Measurements from ENCODE around the gene TAC4. TPM values are rescaled to one million over a fixed set of nuclear protein-coding genes. Genes with fewer than 3 reads are reported as not detected.

The TAC4 gene
- polyA plus RNA-seq, 1 donor (not counting 4 experiments of a cell fraction or from before 2014, with no cell fraction given): not detected

DNA sequence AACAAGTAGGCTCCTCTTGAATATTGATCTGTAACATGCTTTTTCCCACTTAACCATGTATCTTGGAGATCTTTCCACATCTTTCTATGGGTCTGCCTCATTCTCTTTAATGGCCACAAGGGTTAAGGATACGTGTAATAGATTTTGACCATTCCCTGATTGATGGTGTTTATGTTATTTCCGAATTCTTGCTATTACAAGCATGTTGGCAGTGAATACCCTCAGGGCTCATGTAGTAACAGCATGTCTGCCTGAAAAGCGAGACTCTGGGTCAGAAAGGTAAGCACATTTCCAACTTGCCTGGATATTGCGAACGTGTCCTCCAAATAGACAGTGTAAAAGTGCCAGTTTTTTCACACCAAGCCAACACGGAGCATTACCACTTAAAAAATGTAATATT is 5.0 kb downstream of the TAC4 start:
- TF ChIP-seq, protein P1, sequence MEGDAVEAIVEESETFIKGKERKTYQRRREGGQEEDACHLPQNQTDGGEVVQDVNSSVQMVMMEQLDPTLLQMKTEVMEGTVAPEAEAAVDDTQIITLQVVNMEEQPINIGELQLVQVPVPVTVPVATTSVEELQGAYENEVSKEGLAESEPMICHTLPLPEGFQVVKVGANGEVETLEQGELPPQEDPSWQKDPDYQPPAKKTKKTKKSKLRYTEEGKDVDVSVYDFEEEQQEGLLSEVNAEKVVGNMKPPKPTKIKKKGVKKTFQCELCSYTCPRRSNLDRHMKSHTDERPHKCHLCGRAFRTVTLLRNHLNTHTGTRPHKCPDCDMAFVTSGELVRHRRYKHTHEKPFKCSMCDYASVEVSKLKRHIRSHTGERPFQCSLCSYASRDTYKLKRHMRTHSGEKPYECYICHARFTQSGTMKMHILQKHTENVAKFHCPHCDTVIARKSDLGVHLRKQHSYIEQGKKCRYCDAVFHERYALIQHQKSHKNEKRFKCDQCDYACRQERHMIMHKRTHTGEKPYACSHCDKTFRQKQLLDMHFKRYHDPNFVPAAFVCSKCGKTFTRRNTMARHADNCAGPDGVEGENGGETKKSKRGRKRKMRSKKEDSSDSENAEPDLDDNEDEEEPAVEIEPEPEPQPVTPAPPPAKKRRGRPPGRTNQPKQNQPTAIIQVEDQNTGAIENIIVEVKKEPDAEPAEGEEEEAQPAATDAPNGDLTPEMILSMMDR (optimal IDR thresholded peaks at IDR 0.05 in 1 of 3, IDR thresholded peaks at IDR 0.05 in 1 of 3, conservative IDR thresholded peaks at IDR 0.05 in 1 of 3; ENCODE audit: extremely low read depth in 1 of 3, insufficient read depth in 2 of 3, low read length in 3 of 3): no peak
- TF ChIP-seq EZH2 (IDR thresholded peaks at IDR 0.05; ENCODE audit: low read length): no peak
- H3K27ac ChIP-seq (ENCODE audit: control insufficient read depth, insufficient read depth, low read length): no peak overlapping the region
- H3K9me3 ChIP-seq (ENCODE audit: control insufficient read depth, low read depth, low read length): no peaks in the 10 kb centered on the region
- no peak overlapping the region for H3K9ac ChIP-seq (ENCODE audit: control insufficient read depth, extremely low read depth, insufficient read depth, low read length)
- dilution Hi-C loops (cut with MboI; ENCODE audit: extremely low pct_ligation_motif_present, low sequenced_read_pairs): no loop called here
- FAIRE-seq (no peak), DNase-seq (ENCODE audit: low read depth, low spot score) (no peak)
- no peaks in the 10 kb centered on the region for H3K9me1 ChIP-seq (ENCODE audit: control insufficient read depth, extremely low read depth, insufficient read depth, low read length)
- H3K4me1 ChIP-seq (ENCODE audit: control insufficient read depth, extremely low read depth, insufficient read depth, low read length): no peaks in the 10 kb centered on the region
- H3K79me2 ChIP-seq (ENCODE audit: control insufficient read depth, insufficient read depth, low read length): no peaks in the 10 kb centered on the region
- H3K4me2 ChIP-seq (ENCODE audit: control insufficient read depth, extremely low read depth, insufficient read depth, low read depth, low read length): no peak overlapping the region
- no peaks in the 10 kb centered on the region for H3K27me3 ChIP-seq (ENCODE audit: control insufficient read depth, extremely low read depth, insufficient read depth, low read length)
- H4K20me1 ChIP-seq (ENCODE audit: control insufficient read depth, extremely low read depth, insufficient read depth, low read length): no peaks in the 10 kb centered on the region
- no peak overlapping the region for H2AFZ ChIP-seq (ENCODE audit: control insufficient read depth, low read length)
- H3K36me3 ChIP-seq (ENCODE audit: control insufficient read depth in 2 of 2, extremely low read depth in 1 of 2, insufficient read depth in 2 of 2, low read length in 2 of 2): peaks cover 3% of the 10 kb centered on the region in 2 experiments
- H3K4me3 ChIP-seq (ENCODE audit: control insufficient read depth in 2 of 3, extremely low read depth in 1 of 3, insufficient read depth in 2 of 3, low read depth in 1 of 3, low read length in 3 of 3): no peak overlapping the region

- peaks cover 3% of the 10 kb centered on the region in 2 experiments for H3K36me3 ChIP-seq (ENCODE audit: control insufficient read depth in 2 of 2, extremely low read depth in 1 of 2, insufficient read depth in 2 of 2, low read length in 2 of 2)
- no peaks in the 10 kb centered on the region for H3K4me1 ChIP-seq (ENCODE audit: control insufficient read depth, extremely low read depth, insufficient read depth, low read length)
- no peaks in the 10 kb centered on the region for H3K27me3 ChIP-seq (ENCODE audit: control insufficient read depth, extremely low read depth, insufficient read depth, low read length)
- no peak overlapping the region for H2AFZ ChIP-seq (ENCODE audit: control insufficient read depth, low read length)
- H3K79me2 ChIP-seq (ENCODE audit: control insufficient read depth, insufficient read depth, low read length): no peaks in the 10 kb centered on the region
- H4K20me1 ChIP-seq (ENCODE audit: control insufficient read depth, extremely low read depth, insufficient read depth, low read length): no peaks in the 10 kb centered on the region
- H3K9ac ChIP-seq (ENCODE audit: control insufficient read depth, extremely low read depth, insufficient read depth, low read length): no peak overlapping the region
- no peak overlapping the region for H3K27ac ChIP-seq (ENCODE audit: control insufficient read depth, insufficient read depth, low read length)
- no peaks in the 10 kb centered on the region for H3K9me1 ChIP-seq (ENCODE audit: control insufficient read depth, extremely low read depth, insufficient read depth, low read length)
- H3K4me3 ChIP-seq (ENCODE audit: control insufficient read depth in 2 of 3, extremely low read depth in 1 of 3, insufficient read depth in 2 of 3, low read depth in 1 of 3, low read length in 3 of 3): no peak overlapping the region
- H3K9me3 ChIP-seq (ENCODE audit: control insufficient read depth, low read depth, low read length): no peaks in the 10 kb centered on the region
- DNase-seq (ENCODE audit: low read depth, low spot score) (no peak), FAIRE-seq (no peak)
- H3K4me2 ChIP-seq (ENCODE audit: control insufficient read depth, extremely low read depth, insufficient read depth, low read depth, low read length): no peak overlapping the region
- dilution Hi-C loops (cut with MboI; ENCODE audit: extremely low pct_ligation_motif_present, low sequenced_read_pairs): no loop called here
- TF ChIP-seq EZH2 (IDR thresholded peaks at IDR 0.05; ENCODE audit: low read length): no peak
- TF ChIP-seq, protein P1 (optimal IDR thresholded peaks at IDR 0.05 in 1 of 3, IDR thresholded peaks at IDR 0.05 in 1 of 3, conservative IDR thresholded peaks at IDR 0.05 in 1 of 3; ENCODE audit: extremely low read depth in 1 of 3, insufficient read depth in 2 of 3, low read length in 3 of 3): no peak
Measured at GRCh38 chr17:49842371-49842770, 5.5 kb downstream of the TAC4 start.
